WERI-Rb-1 (cell line): ENCODE data around the gene DDX56.

Source experiments
- DNase-seq: peaks from one replicate; pipeline ENCODE4 v3.0.0-alpha.2; 2020
- H3K27ac ChIP-seq: fragments of 250-450 bp; sonication (Bioruptor Pico); 2 replicates; pipeline ENCODE4 v1.5.1; 2020; ENCODE audit warnings: mild to moderate bottlenecking, moderate library complexity
- H3K27me3 ChIP-seq: fragments of 250-450 bp; sonication (Bioruptor Pico); 2 replicates; pipeline ENCODE4 v1.5.1; 2021; ENCODE audit warnings: mild to moderate bottlenecking, low read depth, moderate library complexity; ENCODE audit not compliant: insufficient read depth, severe bottlenecking
- H3K36me3 ChIP-seq: fragments of 250-450 bp; sonication (Bioruptor Pico); 2 replicates; pipeline ENCODE4 v1.5.1; 2020; ENCODE audit warnings: mild to moderate bottlenecking, moderate library complexity
- H3K4me3 ChIP-seq: 2 replicates; pipeline ENCODE4 v1.5.1; 2011; ENCODE audit warnings: low read depth, mild to moderate bottlenecking, control low read depth, low read length
- H3K9me3 ChIP-seq: fragments of 250-450 bp; sonication (Bioruptor Pico); 2 replicates; pipeline ENCODE4 v1.5.1; 2021; ENCODE audit warnings: mild to moderate bottlenecking, moderate library complexity; ENCODE audit not compliant: severe bottlenecking
- TF ChIP-seq, protein P1 (sequence below): IDR thresholded peaks from 2 replicates; pipeline ENCODE4 v1.5.1; 2011; ENCODE audit warnings: low read depth, mild to moderate bottlenecking, control low read depth, inconsistent platforms, low read length

DDX56 gene

DNA sequence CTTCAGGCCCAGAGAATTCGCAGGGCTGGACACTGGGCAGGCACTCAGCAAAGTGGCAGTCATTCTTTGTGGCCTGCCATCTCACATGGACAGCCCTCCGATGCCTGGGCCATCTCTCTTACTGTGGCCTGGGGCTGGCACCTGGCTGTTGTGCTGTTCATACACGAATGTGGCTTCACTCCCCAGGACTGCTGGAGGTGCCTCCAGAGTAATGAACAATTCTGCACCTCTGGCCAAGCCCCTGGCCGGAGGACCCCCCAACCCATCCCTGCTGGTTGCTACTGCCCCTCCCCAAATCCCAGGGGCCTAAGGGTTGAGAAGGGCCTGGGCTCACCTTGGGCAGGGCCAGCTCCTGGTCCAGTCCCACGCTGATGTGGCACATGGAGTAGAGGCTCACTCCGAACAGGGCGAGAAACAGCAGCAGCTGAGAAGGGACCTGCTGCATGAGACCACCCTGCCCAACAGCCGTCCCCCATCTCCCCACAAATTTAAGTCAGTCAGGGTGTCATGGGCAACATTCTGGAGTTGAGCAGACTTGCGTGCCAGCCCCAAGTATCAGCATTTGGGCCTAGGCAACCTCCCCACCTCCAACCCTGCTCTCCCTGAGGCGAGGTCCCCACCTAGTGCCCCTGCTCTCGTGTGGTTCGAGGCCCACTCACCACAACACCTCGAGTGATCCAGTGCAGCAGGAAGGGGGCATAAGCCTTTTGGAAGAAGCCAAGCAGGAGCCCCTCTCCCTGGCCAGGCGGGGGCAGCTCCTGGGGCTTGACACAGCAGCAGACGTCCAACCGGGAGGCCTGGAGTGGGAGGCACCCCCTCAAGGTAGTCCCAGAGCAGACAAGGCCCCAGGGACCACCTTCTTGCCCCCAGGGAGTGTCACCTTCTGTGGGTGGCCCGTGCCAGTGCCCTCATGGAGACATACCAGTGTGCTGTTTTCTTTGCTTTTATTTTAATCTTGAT lies 42.0 kb downstream of the DDX56 start:
- DNase-seq, result no peak
- H3K9me3 ChIP-seq, result peaks cover under 1% of the 10 kb centered on the region
- H3K36me3 ChIP-seq, result no peaks in the 10 kb centered on the region
- H3K27ac ChIP-seq, result no peak overlapping the region
- TF ChIP-seq, protein P1, sequence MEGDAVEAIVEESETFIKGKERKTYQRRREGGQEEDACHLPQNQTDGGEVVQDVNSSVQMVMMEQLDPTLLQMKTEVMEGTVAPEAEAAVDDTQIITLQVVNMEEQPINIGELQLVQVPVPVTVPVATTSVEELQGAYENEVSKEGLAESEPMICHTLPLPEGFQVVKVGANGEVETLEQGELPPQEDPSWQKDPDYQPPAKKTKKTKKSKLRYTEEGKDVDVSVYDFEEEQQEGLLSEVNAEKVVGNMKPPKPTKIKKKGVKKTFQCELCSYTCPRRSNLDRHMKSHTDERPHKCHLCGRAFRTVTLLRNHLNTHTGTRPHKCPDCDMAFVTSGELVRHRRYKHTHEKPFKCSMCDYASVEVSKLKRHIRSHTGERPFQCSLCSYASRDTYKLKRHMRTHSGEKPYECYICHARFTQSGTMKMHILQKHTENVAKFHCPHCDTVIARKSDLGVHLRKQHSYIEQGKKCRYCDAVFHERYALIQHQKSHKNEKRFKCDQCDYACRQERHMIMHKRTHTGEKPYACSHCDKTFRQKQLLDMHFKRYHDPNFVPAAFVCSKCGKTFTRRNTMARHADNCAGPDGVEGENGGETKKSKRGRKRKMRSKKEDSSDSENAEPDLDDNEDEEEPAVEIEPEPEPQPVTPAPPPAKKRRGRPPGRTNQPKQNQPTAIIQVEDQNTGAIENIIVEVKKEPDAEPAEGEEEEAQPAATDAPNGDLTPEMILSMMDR, result no peak
- no peaks in the 10 kb centered on the region for H3K27me3 ChIP-seq
- no peak overlapping the region for H3K4me3 ChIP-seq

DNA sequence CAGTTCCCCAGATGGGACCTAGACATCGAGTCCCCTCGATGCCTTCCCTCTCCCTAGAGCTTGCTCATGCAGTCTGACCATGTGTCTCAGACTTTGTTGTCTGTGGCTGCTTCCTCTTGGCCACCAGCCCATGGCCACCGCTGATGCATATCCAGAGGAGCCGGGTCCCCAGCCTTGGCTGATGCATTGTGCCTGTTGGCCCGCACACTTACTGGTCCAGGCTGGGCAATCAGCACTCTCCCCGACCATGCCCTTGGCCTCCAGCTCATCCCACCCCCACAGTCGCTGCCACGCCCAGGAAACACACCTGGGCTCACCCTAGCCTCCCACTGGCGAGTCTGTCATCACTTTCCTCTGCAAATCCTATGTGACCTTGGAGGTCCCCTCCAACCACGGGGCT lies 42.7 kb downstream of the DDX56 start:
- Histone ChIP-seq H3K9me3 (peaks cover 2% of the 10 kb centered on the region), H3K27me3 (no peaks in the 10 kb centered on the region), H3K27ac (no peak overlapping the region), H3K36me3 (no peaks in the 10 kb centered on the region), H3K4me3 (no peak overlapping the region)
- TF ChIP-seq, protein P1, result no peak
- DNase-seq, result no peak

DNA sequence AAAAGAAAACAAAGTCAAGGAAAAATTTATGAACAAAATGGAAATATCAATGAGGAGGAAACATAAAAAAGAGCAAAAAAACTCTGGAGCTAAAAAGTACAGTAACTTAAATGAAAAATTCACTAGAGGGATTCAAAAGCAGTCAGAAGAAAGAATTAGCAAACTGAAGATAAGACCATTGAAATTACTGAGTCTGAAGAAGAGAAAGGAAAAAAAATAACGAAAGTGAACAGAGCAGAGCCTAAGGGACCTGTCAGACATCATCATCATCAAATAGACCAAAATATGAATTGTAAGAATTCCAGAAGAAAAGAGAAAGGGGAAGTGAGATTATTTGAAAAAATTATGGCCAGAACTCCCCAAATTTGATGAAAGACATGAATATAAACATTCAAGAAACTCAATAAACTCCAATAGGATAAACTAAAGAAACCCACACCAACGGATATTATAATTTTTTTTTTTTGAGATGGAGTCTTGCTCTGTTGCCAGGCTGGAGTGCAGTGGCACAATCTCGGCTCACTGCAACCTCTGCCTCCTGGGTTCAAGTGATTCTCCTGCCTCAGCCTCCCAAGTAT lies 48.8 kb downstream of the DDX56 start:
- TF ChIP-seq, protein P1, result no peak
- DNase-seq, result no peak
- Histone ChIP-seq H3K36me3 (no peaks in the 10 kb centered on the region), H3K27me3 (no peaks in the 10 kb centered on the region), H3K4me3 (no peak overlapping the region), H3K27ac (no peak overlapping the region), H3K9me3 (peaks cover 2% of the 10 kb centered on the region)

DNA sequence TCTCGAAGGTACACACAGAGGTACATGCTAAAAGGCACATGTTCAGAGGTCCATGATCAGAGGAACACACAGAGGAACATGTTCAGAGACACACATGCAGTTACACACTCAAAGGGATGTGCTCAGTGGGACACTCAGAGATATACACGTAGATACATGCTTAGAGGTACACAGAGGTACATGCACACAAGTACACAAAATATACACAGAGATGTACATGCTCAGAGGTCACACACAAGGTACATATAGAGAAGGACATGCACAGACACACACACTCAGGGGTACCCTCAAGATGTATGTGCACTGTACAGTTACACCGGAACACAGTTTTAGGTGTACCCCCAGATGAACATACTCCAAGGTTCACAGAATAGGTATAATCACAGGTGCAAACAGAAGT lies 51.4 kb downstream of the DDX56 start:
- Histone ChIP-seq H3K27me3 (no peaks in the 10 kb centered on the region), H3K27ac (no peak overlapping the region), H3K9me3 (peaks cover 2% of the 10 kb centered on the region), H3K4me3 (no peak overlapping the region), H3K36me3 (no peaks in the 10 kb centered on the region)
- TF ChIP-seq, protein P1, result no peak
- no peak for DNase-seq

DNA sequence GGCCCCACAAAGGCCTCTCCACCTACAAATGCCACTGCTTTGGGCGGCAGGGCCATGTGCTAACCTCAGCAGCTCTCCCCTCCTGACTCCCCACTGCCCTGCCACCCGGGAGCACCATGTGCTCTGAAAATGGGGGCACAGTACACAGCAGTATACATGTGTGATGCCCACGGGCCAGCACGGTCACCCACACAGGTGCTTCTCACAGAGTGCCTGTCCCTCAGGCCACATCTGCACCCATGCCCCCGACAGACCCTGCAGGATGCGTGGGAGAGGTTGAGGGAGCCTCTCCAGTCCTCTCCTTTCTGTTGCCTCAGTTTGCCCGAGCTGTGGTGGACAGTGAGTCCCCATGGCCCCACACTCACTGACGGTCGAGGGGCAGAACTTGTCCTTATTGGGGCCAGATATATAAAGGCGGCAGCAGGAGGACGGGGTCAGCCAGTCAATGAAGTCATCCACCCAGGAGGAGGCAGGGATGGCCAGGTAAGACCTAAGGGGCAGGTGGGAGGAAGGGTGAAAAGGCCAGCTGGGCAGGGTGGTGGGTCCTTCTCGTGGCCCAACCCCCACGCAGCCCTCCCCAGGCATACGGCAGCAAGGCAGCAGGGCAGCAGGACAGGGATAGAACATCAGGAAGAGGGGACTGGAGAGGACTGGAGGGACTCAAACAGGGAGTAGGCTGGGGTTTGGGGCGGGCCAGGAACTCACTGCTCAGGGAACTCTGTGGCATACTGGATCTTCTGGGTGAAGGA lies 52.2 kb downstream of the DDX56 start:
- TF ChIP-seq, protein P1, result no peak

More for the DNA sequence above, 52.2 kb downstream of the DDX56 start:
- Histone ChIP-seq H3K36me3 (no peaks in the 10 kb centered on the region), H3K4me3 (no peak overlapping the region), H3K27ac (no peak overlapping the region), H3K27me3 (no peaks in the 10 kb centered on the region), H3K9me3 (peaks cover under 1% of the 10 kb centered on the region)
- no peak for DNase-seq
